ENCODE data around the gene NFE2L1.

GRCh38 chr17:48003417-48004151, 44.6 kb upstream of the NFE2L1 start:
- TF ChIP-seq, protein P1, sequence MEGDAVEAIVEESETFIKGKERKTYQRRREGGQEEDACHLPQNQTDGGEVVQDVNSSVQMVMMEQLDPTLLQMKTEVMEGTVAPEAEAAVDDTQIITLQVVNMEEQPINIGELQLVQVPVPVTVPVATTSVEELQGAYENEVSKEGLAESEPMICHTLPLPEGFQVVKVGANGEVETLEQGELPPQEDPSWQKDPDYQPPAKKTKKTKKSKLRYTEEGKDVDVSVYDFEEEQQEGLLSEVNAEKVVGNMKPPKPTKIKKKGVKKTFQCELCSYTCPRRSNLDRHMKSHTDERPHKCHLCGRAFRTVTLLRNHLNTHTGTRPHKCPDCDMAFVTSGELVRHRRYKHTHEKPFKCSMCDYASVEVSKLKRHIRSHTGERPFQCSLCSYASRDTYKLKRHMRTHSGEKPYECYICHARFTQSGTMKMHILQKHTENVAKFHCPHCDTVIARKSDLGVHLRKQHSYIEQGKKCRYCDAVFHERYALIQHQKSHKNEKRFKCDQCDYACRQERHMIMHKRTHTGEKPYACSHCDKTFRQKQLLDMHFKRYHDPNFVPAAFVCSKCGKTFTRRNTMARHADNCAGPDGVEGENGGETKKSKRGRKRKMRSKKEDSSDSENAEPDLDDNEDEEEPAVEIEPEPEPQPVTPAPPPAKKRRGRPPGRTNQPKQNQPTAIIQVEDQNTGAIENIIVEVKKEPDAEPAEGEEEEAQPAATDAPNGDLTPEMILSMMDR (IDR thresholded peaks at IDR 0.05) = no peak
- no peak for TF ChIP-seq POLR2A (IDR thresholded peaks at IDR 0.05)
- no peak for TF ChIP-seq EP300 (IDR thresholded peaks at IDR 0.05)
- TF ChIP-seq POLR2AphosphoS5 (IDR thresholded peaks at IDR 0.05) = no peak
